WTC11 (cell line): ENCODE data around the gene CNOT6L. TPM values are rescaled to one million over a fixed set of nuclear protein-coding genes. Genes with fewer than 3 reads are reported as not detected.

Experiments used
- ATAC-seq: fragments of 200-7000 bp; cut with Tn5 transposase; 2 replicates; pipeline ENCODE4 v1.10.0; 2021; ENCODE audit warnings: mild to moderate bottlenecking, moderate library complexity
- CTCF ChIA-PET: fragments of 300-600 bp; sonication (Branson Sonifier 250); formaldehyde crosslinking; loops from one replicate; lab custom pipeline; 2021; ENCODE audit warnings: antibody characterized with exemption; lab: Charles Lee
- POLR2A ChIA-PET: fragments of 350-600 bp; sonication (Branson Sonifier 250); formaldehyde crosslinking; loops from one replicate; lab custom pipeline; 2021; ENCODE audit warnings: antibody characterized with exemption; lab: Charles Lee
- DNase-seq: peaks from one replicate; pipeline ENCODE4 v3.0.0; 2021; ENCODE audit warnings: low spot score
- H3K27ac Mint-ChIP-seq: 2 replicates; pipeline ENCODE4 v1.8.0; 2021; ENCODE audit warnings: mixed read lengths
- H3K27me3 Mint-ChIP-seq: 2 replicates; pipeline ENCODE4 v1.8.0; 2021; ENCODE audit warnings: low read depth, mild to moderate bottlenecking, moderate library complexity, mixed read lengths
- H3K36me3 Mint-ChIP-seq: 2 replicates; pipeline ENCODE4 v1.8.0; 2021; ENCODE audit warnings: mixed read lengths
- H3K4me1 Mint-ChIP-seq: 2 replicates; pipeline ENCODE4 v1.8.0; 2022; ENCODE audit warnings: mixed read lengths
- H3K4me3 Mint-ChIP-seq: 2 replicates; pipeline ENCODE4 v1.8.0; 2021; ENCODE audit warnings: mild to moderate bottlenecking, moderate library complexity, mixed read lengths
- H3K9me3 Mint-ChIP-seq: 2 replicates; pipeline ENCODE4 v1.8.0; 2021; ENCODE audit warnings: mixed read lengths
- CDX4 ChIP-seq: fragments of 250-450 bp; sonication (Bioruptor Pico); IDR thresholded peaks from 2 replicates; pipeline ENCODE4 v1.9.0; 2021; ENCODE audit warnings: moderate library complexity, mild to moderate bottlenecking, inconsistent platforms, borderline replicate concordance
- CTCF ChIP-seq: fragments of 200-600 bp; IDR thresholded peaks from 2 replicates; pipeline ENCODE4 v1.8.0; 2022; ENCODE audit warnings: antibody characterized with exemption
- FOXJ3 ChIP-seq: sonication (generic); formaldehyde crosslinking; IDR thresholded peaks from 2 replicates; pipeline ENCODE4 v1.9.0; 2021; ENCODE audit warnings: missing genetic modification reagents, mild to moderate bottlenecking, borderline replicate concordance
- JAZF1 ChIP-seq: fragments of 250-450 bp; sonication (Bioruptor Pico); IDR thresholded peaks from 2 replicates; pipeline ENCODE4 v1.9.0; 2021; ENCODE audit warnings: moderate library complexity, mild to moderate bottlenecking, inconsistent platforms
- MYBL2 ChIP-seq: sonication (generic); formaldehyde crosslinking; IDR thresholded peaks from 2 replicates; pipeline ENCODE4 v1.8.1; 2023; ENCODE audit warnings: mild to moderate bottlenecking, moderate library complexity, missing genetic modification reagents
- NR2C2 ChIP-seq: sonication (generic); formaldehyde crosslinking; IDR thresholded peaks from 2 replicates; pipeline ENCODE4 v1.8.0; 2022; ENCODE audit warnings: mild to moderate bottlenecking, missing genetic modification reagents
- PRRX2 ChIP-seq: fragments of 250-450 bp; sonication (Bioruptor Pico); IDR thresholded peaks from 2 replicates; pipeline ENCODE4 v1.8.0; 2021; ENCODE audit warnings: mild to moderate bottlenecking
- RELA ChIP-seq: sonication (generic); formaldehyde crosslinking; IDR thresholded peaks from 2 replicates; pipeline ENCODE4 v1.8.1; 2022; ENCODE audit warnings: missing genetic modification reagents, mild to moderate bottlenecking, borderline replicate concordance
- SMAD4 ChIP-seq: sonication (generic); formaldehyde crosslinking; IDR thresholded peaks from 2 replicates; pipeline ENCODE4 v1.8.0; 2022; ENCODE audit warnings: mild to moderate bottlenecking, missing genetic modification reagents
- SOX15 ChIP-seq: fragments of 250-450 bp; sonication (Bioruptor Pico); IDR thresholded peaks from 2 replicates; pipeline ENCODE4 v1.9.0; 2021; ENCODE audit warnings: mild to moderate bottlenecking
- ZNF121 ChIP-seq: sonication (generic); formaldehyde crosslinking; IDR thresholded peaks from 2 replicates; pipeline ENCODE4 v1.8.0; 2023; ENCODE audit warnings: missing genetic modification reagents
- ZNF317 ChIP-seq: sonication (generic); formaldehyde crosslinking; IDR thresholded peaks from 2 replicates; pipeline ENCODE4 v1.8.1; 2023; ENCODE audit warnings: low read depth, mild to moderate bottlenecking, moderate library complexity, missing genetic modification reagents, borderline replicate concordance
- ZNF423 ChIP-seq: fragments of 250-450 bp; sonication (Bioruptor Pico); IDR thresholded peaks from 2 replicates; pipeline ENCODE4 v2.1.2; 2022; ENCODE audit warnings: mild to moderate bottlenecking, moderate library complexity
- ZNF671 ChIP-seq: fragments of 250-450 bp; sonication (Bioruptor Pico); IDR thresholded peaks from 2 replicates; pipeline ENCODE4 v1.8.0; 2021; ENCODE audit warnings: mild to moderate bottlenecking
- total RNA-seq: library from RNA; stranded (reverse); gene quantifications from 3 replicates; pipeline ENCODE4 v1.2.3, GENCODE V29; 2021
- TF ChIP-seq, protein P1 (sequence below): fragments of 250-450 bp; sonication (Bioruptor Pico); IDR thresholded peaks from 2 replicates; pipeline ENCODE4 v1.9.0; 2021; ENCODE audit warnings: mild to moderate bottlenecking
- TF ChIP-seq, protein P2 (sequence below): sonication (generic); formaldehyde crosslinking; IDR thresholded peaks from 2 replicates; pipeline ENCODE4 v1.8.0; 2022; ENCODE audit warnings: missing genetic modification reagents
- TF ChIP-seq, protein P3 (sequence below): fragments of 250-450 bp; sonication (Bioruptor Pico); conservative IDR thresholded peaks from 2 replicates; pipeline ENCODE4 v1.9.0; 2021; ENCODE audit warnings: mild to moderate bottlenecking
- TF ChIP-seq, protein P4 (sequence below): sonication (generic); formaldehyde crosslinking; IDR thresholded peaks from 2 replicates; pipeline ENCODE4 v1.8.0; 2022; ENCODE audit warnings: mild to moderate bottlenecking, missing genetic modification reagents

CNOT6L gene
- total RNA-seq, 1 experiment from 2014 or later = 21.6 TPM

DNA sequence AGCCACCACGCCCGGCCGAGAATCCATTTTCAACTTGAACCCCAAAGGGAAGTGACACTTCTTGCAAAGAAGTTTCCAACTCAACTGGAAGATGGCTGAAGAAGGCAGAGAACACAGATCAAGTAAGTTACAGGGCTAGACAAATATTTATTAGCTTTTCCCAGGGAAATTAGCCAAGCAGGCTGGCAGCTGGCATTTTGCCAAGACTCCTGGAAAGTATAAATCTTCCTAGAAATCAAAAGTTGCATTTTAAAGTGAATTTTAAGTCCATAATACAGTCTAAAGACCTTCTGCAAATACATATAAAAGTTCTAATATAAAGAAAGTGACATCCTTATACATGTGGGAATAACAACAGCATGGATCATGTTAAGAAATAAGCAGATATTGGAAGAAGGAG is 40.1 kb upstream of the CNOT6L start:
- TF ChIP-seq JAZF1 (CRISPR knock-in tag) = no peak
- TF ChIP-seq RELA (CRISPR knock-in tag) = no peak
- TF ChIP-seq NR2C2 (CRISPR knock-in tag) = no peak
- TF ChIP-seq, protein P1, sequence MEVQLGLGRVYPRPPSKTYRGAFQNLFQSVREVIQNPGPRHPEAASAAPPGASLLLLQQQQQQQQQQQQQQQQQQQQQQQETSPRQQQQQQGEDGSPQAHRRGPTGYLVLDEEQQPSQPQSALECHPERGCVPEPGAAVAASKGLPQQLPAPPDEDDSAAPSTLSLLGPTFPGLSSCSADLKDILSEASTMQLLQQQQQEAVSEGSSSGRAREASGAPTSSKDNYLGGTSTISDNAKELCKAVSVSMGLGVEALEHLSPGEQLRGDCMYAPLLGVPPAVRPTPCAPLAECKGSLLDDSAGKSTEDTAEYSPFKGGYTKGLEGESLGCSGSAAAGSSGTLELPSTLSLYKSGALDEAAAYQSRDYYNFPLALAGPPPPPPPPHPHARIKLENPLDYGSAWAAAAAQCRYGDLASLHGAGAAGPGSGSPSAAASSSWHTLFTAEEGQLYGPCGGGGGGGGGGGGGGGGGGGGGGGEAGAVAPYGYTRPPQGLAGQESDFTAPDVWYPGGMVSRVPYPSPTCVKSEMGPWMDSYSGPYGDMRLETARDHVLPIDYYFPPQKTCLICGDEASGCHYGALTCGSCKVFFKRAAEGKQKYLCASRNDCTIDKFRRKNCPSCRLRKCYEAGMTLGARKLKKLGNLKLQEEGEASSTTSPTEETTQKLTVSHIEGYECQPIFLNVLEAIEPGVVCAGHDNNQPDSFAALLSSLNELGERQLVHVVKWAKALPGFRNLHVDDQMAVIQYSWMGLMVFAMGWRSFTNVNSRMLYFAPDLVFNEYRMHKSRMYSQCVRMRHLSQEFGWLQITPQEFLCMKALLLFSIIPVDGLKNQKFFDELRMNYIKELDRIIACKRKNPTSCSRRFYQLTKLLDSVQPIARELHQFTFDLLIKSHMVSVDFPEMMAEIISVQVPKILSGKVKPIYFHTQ (CRISPR knock-in tag) = no peak
- H3K9me3 Mint-ChIP-seq = no peaks in the 10 kb centered on the region
- H3K27ac Mint-ChIP-seq = no peak overlapping the region
- peaks cover 18% of the 10 kb centered on the region for H3K4me1 Mint-ChIP-seq
- H3K36me3 Mint-ChIP-seq = no peaks in the 10 kb centered on the region
- H3K4me3 Mint-ChIP-seq = no peak overlapping the region
- POLR2A ChIA-PET = no interaction called here
- CTCF ChIA-PET = no interaction called here
- no peak for ATAC-seq
- DNase-seq = no peak
- no peaks in the 10 kb centered on the region for H3K27me3 Mint-ChIP-seq

DNA sequence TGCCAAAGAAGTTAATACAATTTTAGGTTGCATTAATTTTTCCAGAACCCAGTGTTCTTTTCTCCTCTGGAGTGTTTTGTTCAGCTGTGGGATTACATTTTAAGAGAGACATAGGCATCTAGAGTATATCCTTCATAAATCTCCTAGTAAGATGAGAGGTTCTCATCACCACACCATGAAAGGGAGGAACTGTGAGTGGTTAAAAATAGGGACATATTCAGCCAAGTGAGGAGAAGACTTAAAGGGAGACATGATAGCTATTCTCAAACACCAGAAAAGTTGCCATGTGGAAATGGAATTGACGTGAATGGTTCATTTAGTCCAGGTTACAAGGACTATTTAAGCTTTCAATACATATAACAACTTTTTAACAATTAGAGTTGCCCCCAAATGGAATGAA is 37.0 kb upstream of the CNOT6L start:
- Mint-ChIP-seq H3K27me3 (no peaks in the 10 kb centered on the region), H3K4me3 (no peak overlapping the region), H3K4me1 (peaks cover 3% of the 10 kb centered on the region), H3K27ac (no peak overlapping the region), H3K36me3 (no peaks in the 10 kb centered on the region), H3K9me3 (no peaks in the 10 kb centered on the region)
- POLR2A ChIA-PET = no interaction called here
- CTCF ChIA-PET = no interaction called here
- no peak for ATAC-seq
- DNase-seq = no peak
- TF ChIP-seq, protein P1 (CRISPR knock-in tag) = no peak
- TF ChIP-seq, protein P2, sequence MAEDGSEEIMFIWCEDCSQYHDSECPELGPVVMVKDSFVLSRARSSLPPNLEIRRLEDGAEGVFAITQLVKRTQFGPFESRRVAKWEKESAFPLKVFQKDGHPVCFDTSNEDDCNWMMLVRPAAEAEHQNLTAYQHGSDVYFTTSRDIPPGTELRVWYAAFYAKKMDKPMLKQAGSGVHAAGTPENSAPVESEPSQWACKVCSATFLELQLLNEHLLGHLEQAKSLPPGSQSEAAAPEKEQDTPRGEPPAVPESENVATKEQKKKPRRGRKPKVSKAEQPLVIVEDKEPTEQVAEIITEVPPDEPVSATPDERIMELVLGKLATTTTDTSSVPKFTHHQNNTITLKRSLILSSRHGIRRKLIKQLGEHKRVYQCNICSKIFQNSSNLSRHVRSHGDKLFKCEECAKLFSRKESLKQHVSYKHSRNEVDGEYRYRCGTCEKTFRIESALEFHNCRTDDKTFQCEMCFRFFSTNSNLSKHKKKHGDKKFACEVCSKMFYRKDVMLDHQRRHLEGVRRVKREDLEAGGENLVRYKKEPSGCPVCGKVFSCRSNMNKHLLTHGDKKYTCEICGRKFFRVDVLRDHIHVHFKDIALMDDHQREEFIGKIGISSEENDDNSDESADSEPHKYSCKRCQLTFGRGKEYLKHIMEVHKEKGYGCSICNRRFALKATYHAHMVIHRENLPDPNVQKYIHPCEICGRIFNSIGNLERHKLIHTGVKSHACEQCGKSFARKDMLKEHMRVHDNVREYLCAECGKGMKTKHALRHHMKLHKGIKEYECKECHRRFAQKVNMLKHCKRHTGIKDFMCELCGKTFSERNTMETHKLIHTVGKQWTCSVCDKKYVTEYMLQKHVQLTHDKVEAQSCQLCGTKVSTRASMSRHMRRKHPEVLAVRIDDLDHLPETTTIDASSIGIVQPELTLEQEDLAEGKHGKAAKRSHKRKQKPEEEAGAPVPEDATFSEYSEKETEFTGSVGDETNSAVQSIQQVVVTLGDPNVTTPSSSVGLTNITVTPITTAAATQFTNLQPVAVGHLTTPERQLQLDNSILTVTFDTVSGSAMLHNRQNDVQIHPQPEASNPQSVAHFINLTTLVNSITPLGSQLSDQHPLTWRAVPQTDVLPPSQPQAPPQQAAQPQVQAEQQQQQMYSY (CRISPR knock-in tag) = no peak
- TF ChIP-seq PRRX2 (CRISPR knock-in tag) (no peak), ZNF423 (no peak), SOX15 (no peak), ZNF121 (CRISPR knock-in tag) (no peak), ZNF317 (no peak), SMAD4 (CRISPR knock-in tag) (no peak), CTCF (no peak), CDX4 (CRISPR knock-in tag) (no peak), ZNF671 (CRISPR knock-in tag) (no peak), MYBL2 (CRISPR knock-in tag) (no peak), FOXJ3 (CRISPR knock-in tag) (no peak)
- TF ChIP-seq, protein P3, sequence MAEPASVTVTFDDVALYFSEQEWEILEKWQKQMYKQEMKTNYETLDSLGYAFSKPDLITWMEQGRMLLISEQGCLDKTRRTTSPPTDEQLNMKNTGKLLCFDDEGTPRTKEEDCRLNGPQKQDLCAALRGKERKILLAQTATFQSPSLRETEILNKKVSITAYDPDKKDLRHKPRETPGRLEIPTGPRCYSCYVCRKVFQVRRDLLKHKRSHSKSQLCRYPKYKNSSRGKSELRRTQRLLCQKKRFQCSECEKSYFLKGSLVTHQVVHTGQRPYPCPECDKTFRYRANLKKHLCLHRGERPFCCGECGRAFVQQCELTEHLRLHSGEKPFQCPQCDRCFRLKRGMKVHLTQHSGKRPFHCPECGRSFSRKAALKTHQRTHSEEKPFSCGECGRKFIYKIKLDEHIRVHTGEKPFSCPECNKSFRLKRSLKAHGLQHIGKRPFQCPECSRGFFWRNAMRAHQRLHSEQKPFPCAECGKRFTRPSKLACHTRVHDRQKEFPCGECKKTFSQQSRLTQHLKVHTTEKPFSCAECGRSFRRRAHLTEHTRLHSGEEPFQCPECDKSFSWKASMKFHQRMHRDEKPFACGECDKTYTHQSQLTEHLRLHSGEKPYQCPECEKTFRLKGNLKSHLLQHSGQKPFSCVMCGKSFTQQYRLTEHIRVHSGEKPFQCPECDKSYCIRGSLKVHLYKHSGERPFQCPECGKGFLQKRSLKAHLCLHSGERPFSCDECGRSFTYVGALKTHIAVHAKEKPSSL (CRISPR knock-in tag) = no peak
- TF ChIP-seq, protein P4, sequence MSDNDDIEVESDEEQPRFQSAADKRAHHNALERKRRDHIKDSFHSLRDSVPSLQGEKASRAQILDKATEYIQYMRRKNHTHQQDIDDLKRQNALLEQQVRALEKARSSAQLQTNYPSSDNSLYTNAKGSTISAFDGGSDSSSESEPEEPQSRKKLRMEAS (CRISPR knock-in tag) = no peak
